A549 (cell line): ENCODE results near the gene PLD5. TPM values are rescaled to one million over a fixed set of nuclear protein-coding genes. Genes with fewer than 3 reads are reported as not detected.

Experiments
- ATAC-seq, 2 experiments: fragments of 200-7000 bp in 1 of 2; fragments of >200 bp in 1 of 2; cut with Nextera tagmentation in 1 of 2; cut with Tn5 transposase in 1 of 2; 3 replicates each; pipeline versions ENCODE4 v1.8.0 to v1.9.1; 2018 to 2020; ENCODE audit warnings: mild to moderate bottlenecking in 1 of 2, moderate library complexity in 1 of 2
- CTCF ChIA-PET: fragments of 300-600 bp; sonication (Branson Sonifier 250); formaldehyde crosslinking; extraction: SDS; loops from one replicate; lab custom pipeline; 2021; ENCODE audit warnings: antibody characterized with exemption, inconsistent platforms; lab: Yijun Ruan, JAX
- POLR2A ChIA-PET: fragments of 350-600 bp; formaldehyde crosslinking; extraction: SDS; loops from one replicate; lab custom pipeline; 2021; ENCODE audit warnings: antibody characterized with exemption, inconsistent platforms; lab: Yijun Ruan, JAX
- DNase-seq, 2 experiments: peaks; one replicate each; pipeline versions ENCODE4 v3.0.0 to v3.0.0-alpha.2; 2011 to 2016; ENCODE audit warnings: low read depth in 1 of 2, low spot score in 1 of 2
- FAIRE-seq: peaks from 2 replicates; lab custom pipeline; 2011; peaks lifted over from hg19 to GRCh38; lab: Jason Lieb, UNC
- H3K27ac ChIP-seq, 2 experiments: fragments of >200 bp; sonication (Bioruptor Twin); formaldehyde crosslinking; 3 replicates each; pipeline ENCODE4 v1.5.1; 2016 to 2017
- H3K4me1 ChIP-seq: fragments of >200 bp; sonication (Bioruptor Twin); formaldehyde crosslinking; 3 replicates; pipeline ENCODE4 v1.6.1; 2016
- H3K4me2 ChIP-seq: fragments of >200 bp; sonication (Bioruptor Twin); formaldehyde crosslinking; 3 replicates; pipeline ENCODE4 v1.6.1; 2016
- H3K4me3 ChIP-seq: fragments of >200 bp; sonication (Bioruptor Twin); formaldehyde crosslinking; 3 replicates; pipeline ENCODE4 v1.5.1; 2016
- H3K9me3 ChIP-seq: fragments of >200 bp; sonication (Bioruptor Twin); formaldehyde crosslinking; 3 replicates; pipeline ENCODE4 v1.6.1; 2016
- BHLHE40 ChIP-seq: IDR thresholded peaks from 2 replicates; pipeline ENCODE4 v1.6.1; 2012; ENCODE audit warnings: low read depth, low read length, inconsistent platforms
- EP300 ChIP-seq, 2 experiments: fragments of >200 bp; sonication (Bioruptor Twin); formaldehyde crosslinking; IDR thresholded peaks; 2 replicates in 1 of 2; 3 replicates in 1 of 2; pipeline ENCODE4 v1.6.1; 2016 to 2017
- FOXS1 ChIP-seq: fragments of 250-450 bp; sonication (Bioruptor Pico); IDR thresholded peaks from 2 replicates; pipeline ENCODE4 v1.5.0; 2020; ENCODE audit warnings: mild to moderate bottlenecking, moderate library complexity
- HOXA7 ChIP-seq: fragments of 250-450 bp; sonication (Bioruptor Pico); IDR thresholded peaks from 2 replicates; pipeline ENCODE4 v1.5.0; 2020; ENCODE audit warnings: mild to moderate bottlenecking, moderate library complexity
- HOXB5 ChIP-seq: fragments of 250-450 bp; sonication (Bioruptor Pico); IDR thresholded peaks from 2 replicates; pipeline ENCODE4 v1.5.0; 2020; ENCODE audit warnings: mild to moderate bottlenecking, moderate library complexity
- MAZ ChIP-seq: fragments of 150-350 bp; IDR thresholded peaks from 2 replicates; pipeline ENCODE4 v1.6.1; 2014; ENCODE audit warnings: antibody characterized with exemption, low read depth, low read length, borderline replicate concordance
- NFE2L2 ChIP-seq: fragments of 150-350 bp; conservative IDR thresholded peaks from 2 replicates; pipeline ENCODE4 v1.6.1; 2014; ENCODE audit warnings: low read length
- NPAS2 ChIP-seq: fragments of 250-450 bp; sonication (Bioruptor Pico); IDR thresholded peaks from 2 replicates; pipeline ENCODE4 v1.8.0; 2022; ENCODE audit warnings: mild to moderate bottlenecking, moderate library complexity, borderline replicate concordance
- NR3C1 ChIP-seq: fragments of >200 bp; sonication (Bioruptor Twin); formaldehyde crosslinking; IDR thresholded peaks from 3 replicates; pipeline ENCODE4 v1.6.1; 2017
- PHF8 ChIP-seq: fragments of 200-600 bp; sonication (generic); IDR thresholded peaks from 2 replicates; pipeline ENCODE4 v1.6.1; 2016; ENCODE audit warnings: low read depth, mild to moderate bottlenecking, antibody characterized with exemption, moderate library complexity, borderline replicate concordance
- POLR2A ChIP-seq: IDR thresholded peaks from 2 replicates; pipeline ENCODE4 v1.6.1; 2012; ENCODE audit warnings: mild to moderate bottlenecking, low read length
- POLR2AphosphoS2 ChIP-seq: conservative IDR thresholded peaks from 2 replicates; pipeline ENCODE4 v1.6.1; 2012; ENCODE audit warnings: low read length, improper control_type of control experiment, inconsistent platforms
- RAD21 ChIP-seq, 2 experiments: fragments of >200 bp in 1 of 2; sonication (Bioruptor Twin) in 1 of 2; formaldehyde crosslinking in 1 of 2; IDR thresholded peaks in 1 of 2; conservative IDR thresholded peaks in 1 of 2; 2 replicates in 1 of 2; 3 replicates in 1 of 2; pipeline ENCODE4 v1.6.1; 2012 to 2018; ENCODE audit warnings: inconsistent platforms in 1 of 2
- RARB ChIP-seq: fragments of 250-450 bp; sonication (Bioruptor Pico); IDR thresholded peaks from 2 replicates; pipeline ENCODE4 v1.8.0; 2021; ENCODE audit warnings: mild to moderate bottlenecking, moderate library complexity
- RCOR1 ChIP-seq: fragments of 150-350 bp; IDR thresholded peaks from 2 replicates; pipeline ENCODE4 v1.6.1; 2014; ENCODE audit warnings: antibody characterized with exemption, low read length, low read depth
- RFX5 ChIP-seq: fragments of 450-650 bp; IDR thresholded peaks from 2 replicates; pipeline ENCODE4 v1.7.1; 2014; ENCODE audit warnings: antibody characterized with exemption, mild to moderate bottlenecking, moderate library complexity
- RNF2 ChIP-seq: fragments of 200-600 bp; sonication (generic); IDR thresholded peaks from 2 replicates; pipeline ENCODE4 v1.6.1; 2016; ENCODE audit warnings: low read depth, mild to moderate bottlenecking, antibody characterized with exemption, moderate library complexity, borderline replicate concordance
- TP53 ChIP-seq: fragments of 250-450 bp; sonication (Bioruptor Pico); IDR thresholded peaks from 2 replicates; pipeline ENCODE4 v1.5.0; 2021; ENCODE audit warnings: mild to moderate bottlenecking, moderate library complexity
- ZNF302 ChIP-seq: fragments of 250-450 bp; sonication (Bioruptor Pico); IDR thresholded peaks from 2 replicates; pipeline ENCODE4 v1.9.0; 2021; ENCODE audit warnings: inconsistent platforms, mild to moderate bottlenecking, moderate library complexity
- ZSCAN20 ChIP-seq: fragments of 250-450 bp; sonication (Bioruptor Pico); IDR thresholded peaks from 2 replicates; pipeline ENCODE4 v1.8.0; 2022; ENCODE audit warnings: mild to moderate bottlenecking, moderate library complexity
- WGBS: methylation state at CpG from one replicate; pipeline ENCODE4 v1.1.6; 2017; ENCODE audit errors: missing lambda C conversion rate; 5-methylcytosine and 5-hydroxymethylcytosine counted together
- polyA plus RNA-seq, 4 experiments: library from polyadenylated mRNA; depleted of rRNA in 3 of 4; stranded (reverse); fragments of >200 nt; fragmentation: RNase III in 1 of 4; extraction: RNeasy Plus Mini Kit Qiagen cat#74134 plus additional on column Dnase treatment in 1 of 4; gene quantifications; 2 replicates in 3 of 4; 3 replicates in 1 of 4; pipeline ENCODE4 v1.2.3, GENCODE V29; 2011 to 2017
- TF ChIP-seq, protein P1 (sequence below): fragments of >200 bp; sonication (Bioruptor Twin); formaldehyde crosslinking; IDR thresholded peaks from 3 replicates; pipeline ENCODE4 v1.6.1; 2016
- TF ChIP-seq, protein P2 (sequence below): IDR thresholded peaks from 2 replicates; pipeline ENCODE4 v1.6.1; 2012
- TF ChIP-seq, protein P3 (sequence below): fragments of 200-600 bp; sonication (generic); IDR thresholded peaks from 2 replicates; pipeline ENCODE4 v1.6.1; 2016; ENCODE audit warnings: antibody characterized with exemption, mild to moderate bottlenecking, moderate library complexity
- TF ChIP-seq, protein P4 (sequence below): fragments of 250-450 bp; sonication (Bioruptor Pico); IDR thresholded peaks from 2 replicates; pipeline ENCODE4 v1.5.0; 2021; ENCODE audit warnings: mild to moderate bottlenecking, moderate library complexity, borderline replicate concordance

Gene PLD5
- polyA plus RNA-seq, 2 of the 4 experiments (the other 2 are of a cell fraction) = 1.5 to 1.7 TPM

DNA sequence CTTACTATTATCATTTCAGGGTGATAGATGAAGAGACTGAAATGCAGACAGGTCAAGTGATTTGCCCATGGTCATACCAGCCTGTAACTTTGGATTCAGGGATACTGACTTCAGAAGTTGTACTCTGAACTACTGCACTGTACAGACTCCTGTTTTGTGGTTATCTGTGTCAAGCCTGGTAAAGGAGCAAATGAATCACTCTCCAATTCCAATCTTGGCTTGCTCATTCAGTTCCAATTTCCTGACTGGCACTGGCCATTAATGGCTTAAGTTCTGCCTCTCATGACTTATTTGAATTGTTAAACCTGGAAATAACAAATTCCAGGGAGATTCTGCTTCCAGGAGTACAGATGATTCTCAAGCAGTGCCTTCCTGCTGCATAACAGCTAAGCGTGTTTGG is 45.4 kb upstream of the PLD5 start (continued):
- TF ChIP-seq, protein P1, sequence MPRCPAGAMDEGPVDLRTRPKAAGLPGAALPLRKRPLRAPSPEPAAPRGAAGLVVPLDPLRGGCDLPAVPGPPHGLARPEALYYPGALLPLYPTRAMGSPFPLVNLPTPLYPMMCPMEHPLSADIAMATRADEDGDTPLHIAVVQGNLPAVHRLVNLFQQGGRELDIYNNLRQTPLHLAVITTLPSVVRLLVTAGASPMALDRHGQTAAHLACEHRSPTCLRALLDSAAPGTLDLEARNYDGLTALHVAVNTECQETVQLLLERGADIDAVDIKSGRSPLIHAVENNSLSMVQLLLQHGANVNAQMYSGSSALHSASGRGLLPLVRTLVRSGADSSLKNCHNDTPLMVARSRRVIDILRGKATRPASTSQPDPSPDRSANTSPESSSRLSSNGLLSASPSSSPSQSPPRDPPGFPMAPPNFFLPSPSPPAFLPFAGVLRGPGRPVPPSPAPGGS = no peak
- TF ChIP-seq RFX5 = no peak

DNA sequence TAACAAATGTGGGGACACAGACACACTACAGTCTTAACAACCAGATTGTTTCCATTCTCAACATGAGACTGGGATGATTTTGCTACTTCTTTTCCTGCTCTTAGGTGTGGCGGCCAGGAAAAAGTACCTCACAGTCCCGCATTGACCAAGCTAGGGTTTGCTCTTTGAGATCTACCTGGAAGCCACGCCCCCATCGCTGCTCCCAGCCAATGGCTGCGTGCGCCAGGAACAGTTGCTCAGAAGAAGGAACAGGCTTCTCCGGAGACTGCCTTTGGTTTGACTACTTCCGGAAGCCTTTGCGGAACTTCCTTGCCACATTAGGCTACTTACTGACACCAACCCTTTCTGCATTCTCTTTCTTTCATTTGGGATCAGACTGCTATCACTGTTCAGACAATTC is 44.2 kb upstream of the PLD5 start:
- POLR2A ChIA-PET = no interaction called here
- FAIRE-seq = no peak

DNA sequence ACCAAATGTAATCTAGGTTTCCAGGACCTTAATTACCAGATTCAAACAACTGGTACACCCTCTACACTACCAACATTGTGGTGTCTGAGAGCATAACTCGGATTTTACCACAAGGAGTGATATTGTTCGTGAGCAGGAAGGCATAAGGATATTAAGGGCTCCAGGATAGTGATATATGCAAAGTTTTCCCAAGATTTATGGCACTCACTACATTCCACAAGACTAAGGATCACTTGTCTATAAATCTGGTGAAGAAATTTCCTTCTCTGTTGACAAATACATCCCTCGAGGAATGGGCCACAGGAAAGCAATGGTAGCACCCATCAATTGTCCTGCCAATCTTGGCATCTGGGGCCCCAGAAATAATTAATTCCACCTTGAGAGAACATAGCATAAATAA is 43.1 kb upstream of the PLD5 start:
- Histone ChIP-seq H3K9me3 (0 out of 3 replicates have a peak, but pooled peaks cover 4% of the 10 kb centered on the region), H3K4me2 (no peak overlapping the region), H3K4me3 (no peak overlapping the region), H3K27ac (no peak overlapping the region), H3K4me1 (no peaks in the 10 kb centered on the region)
- TF ChIP-seq HOXB5 = no peak
- no peak for TF ChIP-seq RNF2
- TF ChIP-seq, protein P2, sequence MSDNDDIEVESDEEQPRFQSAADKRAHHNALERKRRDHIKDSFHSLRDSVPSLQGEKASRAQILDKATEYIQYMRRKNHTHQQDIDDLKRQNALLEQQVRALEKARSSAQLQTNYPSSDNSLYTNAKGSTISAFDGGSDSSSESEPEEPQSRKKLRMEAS = no peak
- no peak for TF ChIP-seq POLR2A
- TF ChIP-seq NPAS2 (CRISPR knock-in tag) = no peak
- no peak for TF ChIP-seq RARB (CRISPR knock-in tag)
- TF ChIP-seq NFE2L2 = no peak
- TF ChIP-seq, protein P3, sequence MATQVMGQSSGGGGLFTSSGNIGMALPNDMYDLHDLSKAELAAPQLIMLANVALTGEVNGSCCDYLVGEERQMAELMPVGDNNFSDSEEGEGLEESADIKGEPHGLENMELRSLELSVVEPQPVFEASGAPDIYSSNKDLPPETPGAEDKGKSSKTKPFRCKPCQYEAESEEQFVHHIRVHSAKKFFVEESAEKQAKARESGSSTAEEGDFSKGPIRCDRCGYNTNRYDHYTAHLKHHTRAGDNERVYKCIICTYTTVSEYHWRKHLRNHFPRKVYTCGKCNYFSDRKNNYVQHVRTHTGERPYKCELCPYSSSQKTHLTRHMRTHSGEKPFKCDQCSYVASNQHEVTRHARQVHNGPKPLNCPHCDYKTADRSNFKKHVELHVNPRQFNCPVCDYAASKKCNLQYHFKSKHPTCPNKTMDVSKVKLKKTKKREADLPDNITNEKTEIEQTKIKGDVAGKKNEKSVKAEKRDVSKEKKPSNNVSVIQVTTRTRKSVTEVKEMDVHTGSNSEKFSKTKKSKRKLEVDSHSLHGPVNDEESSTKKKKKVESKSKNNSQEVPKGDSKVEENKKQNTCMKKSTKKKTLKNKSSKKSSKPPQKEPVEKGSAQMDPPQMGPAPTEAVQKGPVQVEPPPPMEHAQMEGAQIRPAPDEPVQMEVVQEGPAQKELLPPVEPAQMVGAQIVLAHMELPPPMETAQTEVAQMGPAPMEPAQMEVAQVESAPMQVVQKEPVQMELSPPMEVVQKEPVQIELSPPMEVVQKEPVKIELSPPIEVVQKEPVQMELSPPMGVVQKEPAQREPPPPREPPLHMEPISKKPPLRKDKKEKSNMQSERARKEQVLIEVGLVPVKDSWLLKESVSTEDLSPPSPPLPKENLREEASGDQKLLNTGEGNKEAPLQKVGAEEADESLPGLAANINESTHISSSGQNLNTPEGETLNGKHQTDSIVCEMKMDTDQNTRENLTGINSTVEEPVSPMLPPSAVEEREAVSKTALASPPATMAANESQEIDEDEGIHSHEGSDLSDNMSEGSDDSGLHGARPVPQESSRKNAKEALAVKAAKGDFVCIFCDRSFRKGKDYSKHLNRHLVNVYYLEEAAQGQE = no peak
- TF ChIP-seq RCOR1 = no peak
- no peak for TF ChIP-seq ZNF302 (CRISPR knock-in tag)
- no peak for TF ChIP-seq POLR2AphosphoS2
- TF ChIP-seq MAZ = no peak
- ATAC-seq (no peak), FAIRE-seq (no peak), DNase-seq (no peak)
- 0% methylated on average over 3 of the region's 3 CpGs for WGBS
- CTCF ChIA-PET = no interaction called here
- POLR2A ChIA-PET = no interaction called here

More for the DNA sequence above, 44.2 kb upstream of the PLD5 start:
- no peak overlapping the region for H3K27ac ChIP-seq
- no peak overlapping the region for H3K4me3 ChIP-seq
- no peak overlapping the region for H3K4me2 ChIP-seq
- ATAC-seq (no peak), DNase-seq (no peak)
- WGBS = 76% methylated on average over 9 of the region's 9 CpGs
- TF ChIP-seq BHLHE40 = no peak
- H3K4me1 ChIP-seq = no peaks in the 10 kb centered on the region
- CTCF ChIA-PET = interaction anchor here (0.6 to 0.8 kb wide), 2 partner anchors 52 to 114 kb away, joined by 3 to 4 read pairs; no protein-coding TSS in a partner anchor
- 0 out of 3 replicates have a peak, but pooled peaks cover 4% of the 10 kb centered on the region for H3K9me3 ChIP-seq

DNA sequence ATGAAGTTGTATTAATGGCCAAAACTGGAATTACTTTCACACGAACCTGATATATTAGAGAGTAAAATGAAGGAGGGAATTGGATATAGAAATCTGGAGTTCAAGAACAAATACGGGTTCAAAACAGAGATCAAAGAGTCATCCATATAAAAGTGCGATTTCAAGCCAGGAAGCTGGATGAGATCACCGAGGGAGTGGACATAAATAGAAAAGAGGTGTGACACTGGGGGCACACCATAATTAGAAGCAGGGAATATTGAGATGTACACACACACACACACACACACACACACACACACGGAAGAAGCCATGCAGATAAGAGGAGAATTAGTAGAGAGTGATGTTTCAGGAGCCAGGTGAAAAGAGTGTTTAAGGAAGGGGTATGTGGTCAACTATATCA is 32.3 kb upstream of the PLD5 start:
- 55% methylated on average over 5 of the region's 5 CpGs for WGBS
- Histone ChIP-seq H3K4me3 (no peak overlapping the region), H3K27ac (no peak overlapping the region), H3K4me2 (no peak overlapping the region), H3K9me3 (no peaks in the 10 kb centered on the region), H3K4me1 (peaks cover 11% of the 10 kb centered on the region; the same call in 1 of the 3 replicates)
- no peak for FAIRE-seq
- no peak for TF ChIP-seq PHF8
- TF ChIP-seq HOXA7 (CRISPR knock-in tag) = no peak
- no peak for TF ChIP-seq FOXS1 (CRISPR knock-in tag)
- TF ChIP-seq NFE2L2 = no peak
- TF ChIP-seq NR3C1 = no peak
- no peak for TF ChIP-seq HOXB5
- TF ChIP-seq ZSCAN20 (CRISPR knock-in tag) = no peak
- TF ChIP-seq EP300 (IDR thresholded peaks at IDR 0.05) = no peak
- TF ChIP-seq, protein P1 = no peak
- no peak for TF ChIP-seq TP53 (CRISPR knock-in tag)
- no peak for TF ChIP-seq RAD21 (conservative IDR thresholded peaks at IDR 0.05 in 1 of 2, IDR thresholded peaks at IDR 0.05 in 1 of 2)
- TF ChIP-seq, protein P4, sequence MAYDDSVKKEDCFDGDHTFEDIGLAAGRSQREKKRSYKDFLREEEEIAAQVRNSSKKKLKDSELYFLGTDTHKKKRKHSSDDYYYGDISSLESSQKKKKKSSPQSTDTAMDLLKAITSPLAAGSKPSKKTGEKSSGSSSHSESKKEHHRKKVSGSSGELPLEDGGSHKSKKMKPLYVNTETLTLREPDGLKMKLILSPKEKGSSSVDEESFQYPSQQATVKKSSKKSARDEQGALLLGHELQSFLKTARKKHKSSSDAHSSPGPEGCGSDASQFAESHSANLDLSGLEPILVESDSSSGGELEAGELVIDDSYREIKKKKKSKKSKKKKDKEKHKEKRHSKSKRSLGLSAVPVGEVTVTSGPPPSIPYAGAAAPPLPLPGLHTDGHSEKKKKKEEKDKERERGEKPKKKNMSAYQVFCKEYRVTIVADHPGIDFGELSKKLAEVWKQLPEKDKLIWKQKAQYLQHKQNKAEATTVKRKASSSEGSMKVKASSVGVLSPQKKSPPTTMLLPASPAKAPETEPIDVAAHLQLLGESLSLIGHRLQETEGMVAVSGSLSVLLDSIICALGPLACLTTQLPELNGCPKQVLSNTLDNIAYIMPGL (CRISPR knock-in tag) = no peak
- no peak for TF ChIP-seq NPAS2 (CRISPR knock-in tag)
- POLR2A ChIA-PET = no interaction called here
- no peak for ATAC-seq
- CTCF ChIA-PET = no interaction called here
- DNase-seq = no peak
